CD4-positive, alpha-beta T cell treated with Interleukin-4 for 1 hour (primary cell): ENCODE results near the gene BICDL1.
"Not testable (repeated sequence)": the region's sequence is repeated elsewhere in the genome, so short reads cannot be mapped to it uniquely, and the experiment has no call there.

ENCODE experiments used
- DNase-seq, 2 donors: peaks; one replicate each; pipeline ENCODE4 v3.0.0-alpha.2; 2020 to 2022

BICDL1 gene

GRCh38 chr12:119988472-119989360 is at the start of gene BICDL1:
Gene BICDL1, plus strand, starts transcription at chr12:119989236. Its CDS starts 633 bp downstream, at chr12:119989869.
- DNase-seq, result peak; percentile 97 to 98

GRCh38 chr12:119940897-119941296 is 48.1 kb upstream of the BICDL1 start:
- no peak for DNase-seq

- DNase-seq, result no peak
These were observed 46.6 kb upstream of the BICDL1 start for GRCh38 chr12:119942386-119942785.

GRCh38 chr12:119946213-119946612 is 42.8 kb upstream of the BICDL1 start:
- no peak for DNase-seq

GRCh38 chr12:119949145-119949544 is 39.9 kb upstream of the BICDL1 start:
- no peak for DNase-seq

- DNase-seq, result no peak
These were observed 39.4 kb upstream of the BICDL1 start for GRCh38 chr12:119949594-119949993.

- DNase-seq, result no peak
These were observed 33.0 kb upstream of the BICDL1 start for GRCh38 chr12:119956047-119956446.

- no peak for DNase-seq
These were observed 31.9 kb upstream of the BICDL1 start for GRCh38 chr12:119957135-119957534.

- no peak for DNase-seq
These were observed 29.6 kb upstream of the BICDL1 start for GRCh38 chr12:119959435-119959834.

- no peak for DNase-seq
These were observed 24.9 kb upstream of the BICDL1 start for GRCh38 chr12:119964123-119964522.

- no peak for DNase-seq
These were observed 24.1 kb upstream of the BICDL1 start for GRCh38 chr12:119964929-119965328.

- no peak for DNase-seq
These were observed 8.8 kb upstream of the BICDL1 start for GRCh38 chr12:119980242-119980641.

GRCh38 chr12:119980702-119981101 is 8.3 kb upstream of the BICDL1 start:
- not testable (repeated sequence) for DNase-seq

GRCh38 chr12:119989361-119989730 is 310 bp downstream of the BICDL1 start:
- no peak for DNase-seq

GRCh38 chr12:119989731-119990381 is 820 bp downstream of the BICDL1 start:
- peak; percentile 58 to 73 for DNase-seq

- peak in 1 of 2 donors; percentile 33 for DNase-seq
These were observed 1.4 kb downstream of the BICDL1 start for GRCh38 chr12:119990382-119990874.

- DNase-seq, result no peak
These were observed 3.2 kb downstream of the BICDL1 start for GRCh38 chr12:119992129-119992705.

- DNase-seq, result no peak
These were observed 6.0 kb downstream of the BICDL1 start for GRCh38 chr12:119994892-119995658.

- DNase-seq, result no peak
These were observed 7.4 kb downstream of the BICDL1 start for GRCh38 chr12:119996417-119996816.

GRCh38 chr12:119998471-119999245 is 9.6 kb downstream of the BICDL1 start:
- DNase-seq, result no peak

GRCh38 chr12:120000556-120000955 is 11.5 kb downstream of the BICDL1 start:
- no peak for DNase-seq
